ENCODE measurements around the gene ENPP3.

DNA sequence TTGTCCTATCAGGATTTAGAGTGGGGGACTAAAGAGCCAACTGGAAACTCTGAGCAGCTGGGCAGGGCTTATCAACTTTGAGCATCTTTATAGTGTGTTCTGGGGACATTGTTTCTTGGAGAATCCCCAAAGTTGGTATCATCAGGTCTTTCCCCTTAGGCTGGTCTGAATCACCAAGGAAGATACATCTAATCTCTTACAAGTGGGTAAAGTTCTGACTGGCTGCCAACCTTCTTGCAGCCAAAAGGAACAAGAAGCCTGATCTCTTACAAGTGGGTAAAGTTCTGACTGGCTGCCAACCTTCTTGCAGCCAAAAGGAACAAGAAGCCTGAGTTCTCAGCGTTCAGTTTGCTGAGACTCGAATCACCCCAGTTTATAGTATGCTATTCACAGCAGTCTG, 7.5 kb upstream of the ENPP3 start:
- TF ChIP-seq EZH2phosphoT487 (IDR thresholded peaks at IDR 0.05), result no peak
- TF ChIP-seq, protein P1, sequence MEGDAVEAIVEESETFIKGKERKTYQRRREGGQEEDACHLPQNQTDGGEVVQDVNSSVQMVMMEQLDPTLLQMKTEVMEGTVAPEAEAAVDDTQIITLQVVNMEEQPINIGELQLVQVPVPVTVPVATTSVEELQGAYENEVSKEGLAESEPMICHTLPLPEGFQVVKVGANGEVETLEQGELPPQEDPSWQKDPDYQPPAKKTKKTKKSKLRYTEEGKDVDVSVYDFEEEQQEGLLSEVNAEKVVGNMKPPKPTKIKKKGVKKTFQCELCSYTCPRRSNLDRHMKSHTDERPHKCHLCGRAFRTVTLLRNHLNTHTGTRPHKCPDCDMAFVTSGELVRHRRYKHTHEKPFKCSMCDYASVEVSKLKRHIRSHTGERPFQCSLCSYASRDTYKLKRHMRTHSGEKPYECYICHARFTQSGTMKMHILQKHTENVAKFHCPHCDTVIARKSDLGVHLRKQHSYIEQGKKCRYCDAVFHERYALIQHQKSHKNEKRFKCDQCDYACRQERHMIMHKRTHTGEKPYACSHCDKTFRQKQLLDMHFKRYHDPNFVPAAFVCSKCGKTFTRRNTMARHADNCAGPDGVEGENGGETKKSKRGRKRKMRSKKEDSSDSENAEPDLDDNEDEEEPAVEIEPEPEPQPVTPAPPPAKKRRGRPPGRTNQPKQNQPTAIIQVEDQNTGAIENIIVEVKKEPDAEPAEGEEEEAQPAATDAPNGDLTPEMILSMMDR (IDR thresholded peaks at IDR 0.05), result no peak
- no peak for TF ChIP-seq EZH2 (IDR thresholded peaks at IDR 0.05)

All from neural progenitor cell (in vitro differentiated cells).